HepG2 (cell line): ENCODE measurements around the gene ADAP2. TPM values are rescaled to one million over a fixed set of nuclear protein-coding genes. Genes with fewer than 3 reads are reported as not detected.
A peak's percentile ranks its signal among the peaks of the same experiment; 100 is the strongest.

Experiments used
- BCL3 ChIP-seq: sonication (generic); formaldehyde crosslinking; IDR thresholded peaks from 2 replicates; pipeline ENCODE4 v1.5.1; 2020; ENCODE audit warnings: mild to moderate bottlenecking, missing genetic modification reagents, moderate library complexity
- CBX2 ChIP-seq, 2 experiments: fragments of 200-600 bp in 1 of 2; sonication (generic); formaldehyde crosslinking in 1 of 2; IDR thresholded peaks; 2 replicates each; pipeline versions ENCODE4 v1.7.0 to v1.8.1; 2018 to 2022; ENCODE audit warnings: low read depth in 2 of 2, low read length in 1 of 2, mild to moderate bottlenecking in 1 of 2, missing genetic modification reagents in 1 of 2
- CENPX ChIP-seq: sonication (generic); formaldehyde crosslinking; IDR thresholded peaks from 2 replicates; pipeline ENCODE4 v1.9.0; 2021; ENCODE audit warnings: mild to moderate bottlenecking, missing genetic modification reagents, moderate library complexity
- EEA1 ChIP-seq: sonication (generic); formaldehyde crosslinking; IDR thresholded peaks from 2 replicates; pipeline ENCODE4 v1.5.1; 2020; ENCODE audit warnings: mild to moderate bottlenecking, missing genetic modification reagents, borderline replicate concordance
- GTF2F1 ChIP-seq: fragments of 150-350 bp; IDR thresholded peaks from 2 replicates; pipeline ENCODE4 v1.6.1; 2014; ENCODE audit warnings: low read length
- HOXA3 ChIP-seq: sonication (generic); formaldehyde crosslinking; IDR thresholded peaks from 2 replicates; pipeline ENCODE4 v1.5.0; 2020; ENCODE audit warnings: missing genetic modification reagents
- MTERF4 ChIP-seq: sonication (generic); formaldehyde crosslinking; IDR thresholded peaks from 2 replicates; pipeline ENCODE4 v1.8.0; 2023; ENCODE audit warnings: mild to moderate bottlenecking, missing genetic modification reagents
- NBN ChIP-seq: fragments of 450-650 bp; conservative IDR thresholded peaks from 2 replicates; pipeline ENCODE4 v1.6.1; 2017
- NFE2L1 ChIP-seq: sonication (generic); formaldehyde crosslinking; IDR thresholded peaks from 2 replicates; pipeline ENCODE4 v1.4.0; 2020; ENCODE audit warnings: missing genetic modification reagents, mild to moderate bottlenecking, borderline replicate concordance
- ZBTB4 ChIP-seq: sonication (generic); formaldehyde crosslinking; IDR thresholded peaks from 2 replicates; pipeline ENCODE4 v1.4.0; 2020; ENCODE audit warnings: missing genetic modification reagents, mild to moderate bottlenecking, borderline replicate concordance
- ZNF207 ChIP-seq: fragments of 450-650 bp; IDR thresholded peaks from 2 replicates; pipeline ENCODE4 v1.6.1; 2016; ENCODE audit warnings: antibody characterized with exemption, borderline replicate concordance
- ZNF256 ChIP-seq: sonication (generic); formaldehyde crosslinking; conservative IDR thresholded peaks from 2 replicates; pipeline ENCODE4 v1.4.0; 2020; ENCODE audit warnings: missing genetic modification reagents
- ZNF501 ChIP-seq: sonication (generic); formaldehyde crosslinking; IDR thresholded peaks from 2 replicates; pipeline ENCODE4 v1.5.1; 2020; ENCODE audit warnings: mild to moderate bottlenecking, moderate library complexity, missing genetic modification reagents
- polyA plus RNA-seq, 8 experiments: library from polyadenylated mRNA; depleted of rRNA in 3 of 8; stranded (reverse) in 7 of 8; unstranded in 1 of 8; fragments of >200 nt; fragmentation: Illumina TruSeq in 4 of 8; extraction: Trizol in 4 of 8; gene quantifications; 2 replicates each; pipeline versions ENCODE4 v1.2.1 to v1.2.3, GENCODE V29; 2011 to 2016; ENCODE audit warnings: low read depth in 4 of 8, missing spikeins in 1 of 8, mixed read lengths in 1 of 8; ENCODE audit not compliant: insufficient read depth in 1 of 8
- total RNA-seq, 5 experiments: library from RNA; depleted of rRNA; stranded (reverse); fragments of >200 nt; fragmentation: Illumina TruSeq; extraction: Trizol; gene quantifications; 2 replicates each; pipeline ENCODE4 v1.2.3, GENCODE V29; 2016; ENCODE audit warnings: low read depth in 1 of 5
- TF ChIP-seq, protein P1 (sequence below): sonication (generic); formaldehyde crosslinking; IDR thresholded peaks from 2 replicates; pipeline ENCODE4 v1.4.0; 2020; ENCODE audit warnings: missing genetic modification reagents
- TF ChIP-seq, protein P2 (sequence below): IDR thresholded peaks from 2 replicates; pipeline ENCODE4 v1.6.1; 2016; ENCODE audit warnings: low read depth

ADAP2 gene
- total and polyA plus RNA-seq, 2 of the 13 experiments (the other 11 are each of a cell fraction or from before 2014, with no cell fraction given) = 0.51 to 0.70 TPM

DNA sequence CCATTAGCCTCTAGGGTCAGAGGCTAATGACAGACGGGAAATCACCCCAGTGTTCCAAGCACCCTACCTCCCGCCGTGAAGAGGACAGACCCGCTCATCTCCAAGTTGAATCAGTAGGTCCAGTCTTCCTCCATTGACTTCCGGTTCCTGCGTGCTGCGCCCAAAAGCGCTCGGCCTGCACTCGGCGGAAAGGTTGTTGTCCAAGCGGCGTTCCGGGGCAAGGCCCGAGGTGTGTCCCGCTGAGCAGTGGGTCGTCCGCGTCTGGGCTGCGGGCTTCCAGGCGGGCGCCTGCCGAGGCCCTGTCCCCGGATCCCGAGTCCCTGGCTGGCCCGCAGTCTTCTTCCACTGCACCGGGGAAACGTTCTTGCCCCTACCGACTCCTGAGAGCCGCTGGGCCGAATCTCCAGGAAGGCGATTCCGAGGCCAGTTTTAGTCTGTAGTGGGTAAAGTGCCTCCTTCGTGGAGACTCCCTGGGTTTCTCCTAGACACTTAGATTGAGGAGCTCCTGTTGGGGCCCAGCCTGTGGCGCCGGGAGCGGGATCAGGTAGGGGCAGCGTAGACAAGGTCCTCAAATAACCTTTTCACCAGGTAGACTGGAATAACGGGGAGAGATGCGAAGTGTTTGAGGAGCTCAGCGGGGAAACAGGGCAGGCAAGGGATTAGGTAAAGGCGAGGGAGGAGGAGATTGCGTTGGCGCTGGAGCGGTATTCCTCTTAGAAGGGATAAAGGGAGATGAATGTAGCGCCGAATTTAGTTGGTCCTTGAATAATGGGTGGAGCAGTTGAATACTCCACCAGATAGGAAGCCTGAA, 15.4 kb upstream of the ADAP2 start, which contains the start of gene TEFM (continued):
- TF ChIP-seq, protein P1, sequence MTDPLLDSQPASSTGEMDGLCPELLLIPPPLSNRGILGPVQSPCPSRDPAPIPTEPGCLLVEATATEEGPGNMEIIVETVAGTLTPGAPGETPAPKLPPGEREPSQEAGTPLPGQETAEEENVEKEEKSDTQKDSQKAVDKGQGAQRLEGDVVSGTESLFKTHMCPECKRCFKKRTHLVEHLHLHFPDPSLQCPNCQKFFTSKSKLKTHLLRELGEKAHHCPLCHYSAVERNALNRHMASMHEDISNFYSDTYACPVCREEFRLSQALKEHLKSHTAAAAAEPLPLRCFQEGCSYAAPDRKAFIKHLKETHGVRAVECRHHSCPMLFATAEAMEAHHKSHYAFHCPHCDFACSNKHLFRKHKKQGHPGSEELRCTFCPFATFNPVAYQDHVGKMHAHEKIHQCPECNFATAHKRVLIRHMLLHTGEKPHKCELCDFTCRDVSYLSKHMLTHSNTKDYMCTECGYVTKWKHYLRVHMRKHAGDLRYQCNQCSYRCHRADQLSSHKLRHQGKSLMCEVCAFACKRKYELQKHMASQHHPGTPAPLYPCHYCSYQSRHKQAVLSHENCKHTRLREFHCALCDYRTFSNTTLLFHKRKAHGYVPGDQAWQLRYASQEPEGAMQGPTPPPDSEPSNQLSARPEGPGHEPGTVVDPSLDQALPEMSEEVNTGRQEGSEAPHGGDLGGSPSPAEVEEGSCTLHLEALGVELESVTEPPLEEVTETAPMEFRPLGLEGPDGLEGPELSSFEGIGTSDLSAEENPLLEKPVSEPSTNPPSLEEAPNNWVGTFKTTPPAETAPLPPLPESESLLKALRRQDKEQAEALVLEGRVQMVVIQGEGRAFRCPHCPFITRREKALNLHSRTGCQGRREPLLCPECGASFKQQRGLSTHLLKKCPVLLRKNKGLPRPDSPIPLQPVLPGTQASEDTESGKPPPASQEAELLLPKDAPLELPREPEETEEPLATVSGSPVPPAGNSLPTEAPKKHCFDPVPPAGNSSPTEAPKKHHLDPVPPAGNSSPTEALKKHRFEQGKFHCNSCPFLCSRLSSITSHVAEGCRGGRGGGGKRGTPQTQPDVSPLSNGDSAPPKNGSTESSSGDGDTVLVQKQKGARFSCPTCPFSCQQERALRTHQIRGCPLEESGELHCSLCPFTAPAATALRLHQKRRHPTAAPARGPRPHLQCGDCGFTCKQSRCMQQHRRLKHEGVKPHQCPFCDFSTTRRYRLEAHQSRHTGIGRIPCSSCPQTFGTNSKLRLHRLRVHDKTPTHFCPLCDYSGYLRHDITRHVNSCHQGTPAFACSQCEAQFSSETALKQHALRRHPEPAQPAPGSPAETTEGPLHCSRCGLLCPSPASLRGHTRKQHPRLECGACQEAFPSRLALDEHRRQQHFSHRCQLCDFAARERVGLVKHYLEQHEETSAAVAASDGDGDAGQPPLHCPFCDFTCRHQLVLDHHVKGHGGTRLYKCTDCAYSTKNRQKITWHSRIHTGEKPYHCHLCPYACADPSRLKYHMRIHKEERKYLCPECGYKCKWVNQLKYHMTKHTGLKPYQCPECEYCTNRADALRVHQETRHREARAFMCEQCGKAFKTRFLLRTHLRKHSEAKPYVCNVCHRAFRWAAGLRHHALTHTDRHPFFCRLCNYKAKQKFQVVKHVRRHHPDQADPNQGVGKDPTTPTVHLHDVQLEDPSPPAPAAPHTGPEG (CRISPR knock-in tag) = peak; percentile 94
- TF ChIP-seq NFE2L1 (no peak), ZNF207 (no peak), ZBTB4 (CRISPR knock-in tag) (peak; percentile 80; the same call in 1 of the 2 replicates), CENPX (CRISPR knock-in tag) (no peak), EEA1 (CRISPR knock-in tag) (peak; percentile 95), MTERF4 (CRISPR knock-in tag) (peak; percentile 86; the same call in 1 of the 2 replicates), ZNF256 (CRISPR knock-in tag) (no peak; the same call in 1 of the 2 replicates), BCL3 (peak; percentile 92), NBN (no peak), HOXA3 (CRISPR knock-in tag) (peak; percentile 94), GTF2F1 (no peak), ZNF501 (CRISPR knock-in tag) (peak; percentile 97), CBX2 (IDR thresholded peaks at IDR 0.05; ENCODE audit: low read depth, low read length) (no peak), CBX2 (CRISPR knock-in tag; IDR thresholded peaks at IDR 0.05; ENCODE audit: low read depth) (no peak)
- TF ChIP-seq, protein P2, sequence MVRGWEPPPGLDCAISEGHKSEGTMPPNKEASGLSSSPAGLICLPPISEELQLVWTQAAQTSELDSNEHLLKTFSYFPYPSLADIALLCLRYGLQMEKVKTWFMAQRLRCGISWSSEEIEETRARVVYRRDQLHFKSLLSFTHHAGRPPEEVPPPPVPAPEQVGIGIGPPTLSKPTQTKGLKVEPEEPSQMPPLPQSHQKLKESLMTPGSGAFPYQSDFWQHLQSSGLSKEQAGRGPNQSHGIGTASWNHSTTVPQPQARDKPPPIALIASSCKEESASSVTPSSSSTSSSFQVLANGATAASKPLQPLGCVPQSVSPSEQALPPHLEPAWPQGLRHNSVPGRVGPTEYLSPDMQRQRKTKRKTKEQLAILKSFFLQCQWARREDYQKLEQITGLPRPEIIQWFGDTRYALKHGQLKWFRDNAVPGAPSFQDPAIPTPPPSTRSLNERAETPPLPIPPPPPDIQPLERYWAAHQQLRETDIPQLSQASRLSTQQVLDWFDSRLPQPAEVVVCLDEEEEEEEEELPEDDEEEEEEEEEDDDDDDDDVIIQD (CRISPR knock-in tag) = peak; percentile 68
